NCI-H1436 treated with DMSO at 0.1 percent for 48 hours (cell line): ENCODE data around the gene SPTLC1.

Experiments
- DNase-seq: peaks from one replicate; lab custom pipeline; 2025; lab: John Stamatoyannopoulos, UW

The SPTLC1 gene

DNA sequence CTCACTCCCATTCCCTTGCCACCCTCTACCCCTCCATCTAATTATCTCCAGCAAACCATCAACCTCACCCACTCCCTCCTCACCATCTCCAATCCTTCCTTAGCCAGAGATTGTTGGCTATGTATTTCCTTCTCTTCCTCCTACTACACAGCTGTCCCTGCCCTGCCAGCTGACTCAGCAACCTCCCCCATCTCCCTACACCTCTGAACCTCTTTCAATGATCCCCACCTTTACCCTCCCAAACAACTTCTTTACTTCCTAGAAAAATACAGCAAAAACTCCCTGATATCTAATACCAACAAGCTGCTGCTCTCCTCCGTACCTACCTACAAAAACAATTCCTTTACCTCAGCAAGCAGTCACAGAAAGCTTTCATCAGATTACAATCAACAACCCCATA is 37.3 kb downstream of the SPTLC1 start:
- no peak for DNase-seq

DNA sequence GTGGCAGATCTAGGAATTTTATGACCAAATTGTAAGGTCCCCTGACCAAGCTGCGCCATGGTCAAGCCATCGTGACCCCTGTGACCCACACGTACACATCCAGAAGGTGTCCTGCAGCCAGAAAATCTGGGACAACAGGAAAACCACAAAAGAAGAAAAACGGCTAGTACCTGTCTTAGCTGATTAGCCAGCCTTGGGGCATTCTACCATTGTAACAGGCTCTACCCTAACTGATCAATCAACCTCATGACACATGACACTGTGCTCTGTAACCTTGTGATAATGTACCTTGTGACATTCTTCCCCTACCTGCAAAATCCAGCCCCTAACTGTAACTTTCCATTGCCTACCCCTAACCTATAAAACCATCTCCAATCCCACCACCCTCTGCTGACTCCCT is 43.6 kb downstream of the SPTLC1 start:
- DNase-seq, result no peak

DNA sequence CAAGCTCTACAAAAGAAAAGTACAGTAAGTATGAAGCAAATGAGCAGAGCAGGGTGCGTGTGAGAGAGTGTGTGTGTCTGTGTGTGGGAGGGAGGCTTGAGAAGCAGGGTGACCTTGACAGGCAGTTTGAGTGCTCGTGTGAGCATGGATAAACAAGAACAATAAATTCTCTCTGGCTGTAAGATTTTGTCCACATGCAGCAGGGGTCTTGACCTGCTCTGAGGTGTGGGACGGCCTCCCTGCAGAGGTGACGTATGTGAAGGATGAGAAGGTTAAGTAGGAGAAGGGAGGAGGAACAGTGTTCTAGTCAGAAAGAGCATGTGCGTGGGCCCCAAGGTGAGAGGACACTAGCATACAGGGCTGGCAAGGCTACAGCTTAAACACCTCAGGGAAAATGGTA is 49.0 kb downstream of the SPTLC1 start:
- no peak for DNase-seq

DNA sequence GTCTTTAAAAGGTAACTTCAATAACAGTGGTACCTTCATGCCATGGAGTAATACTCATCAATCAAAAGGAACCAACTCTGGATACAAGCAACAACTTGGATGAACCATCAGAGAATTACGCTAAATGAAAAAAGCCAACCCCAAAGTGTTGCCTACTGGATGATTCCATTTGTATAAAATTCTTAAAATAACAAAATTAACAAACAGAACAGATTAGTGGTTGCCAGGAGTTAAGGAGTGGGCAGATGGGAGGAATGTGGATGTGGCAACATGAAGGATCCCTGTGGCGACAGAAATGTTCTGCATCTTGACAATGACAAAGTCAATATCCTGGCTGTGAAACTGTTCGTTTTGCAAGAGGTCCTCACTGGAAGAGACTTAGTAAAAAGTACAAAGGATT is 50.5 kb downstream of the SPTLC1 start:
- DNase-seq, result no peak

DNA sequence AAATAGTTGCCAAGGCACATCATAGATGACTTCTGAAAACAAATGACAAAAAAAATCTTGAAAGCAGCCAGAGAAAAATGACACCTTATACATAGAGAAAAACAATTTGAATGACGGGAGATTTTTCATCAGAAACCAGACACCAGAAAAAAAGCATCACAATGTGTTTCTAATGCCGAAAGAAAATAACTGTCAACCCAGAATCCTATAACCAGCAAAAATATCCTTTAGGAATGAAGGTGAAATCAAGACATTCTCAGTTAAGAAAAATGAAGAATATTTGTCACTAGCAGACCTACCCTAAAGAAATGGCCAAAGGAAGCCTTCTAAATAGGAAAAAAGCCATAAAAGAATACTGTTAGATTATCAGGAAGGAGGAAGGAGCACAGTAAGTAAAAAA is 54.0 kb downstream of the SPTLC1 start:
- DNase-seq, result no peak

DNA sequence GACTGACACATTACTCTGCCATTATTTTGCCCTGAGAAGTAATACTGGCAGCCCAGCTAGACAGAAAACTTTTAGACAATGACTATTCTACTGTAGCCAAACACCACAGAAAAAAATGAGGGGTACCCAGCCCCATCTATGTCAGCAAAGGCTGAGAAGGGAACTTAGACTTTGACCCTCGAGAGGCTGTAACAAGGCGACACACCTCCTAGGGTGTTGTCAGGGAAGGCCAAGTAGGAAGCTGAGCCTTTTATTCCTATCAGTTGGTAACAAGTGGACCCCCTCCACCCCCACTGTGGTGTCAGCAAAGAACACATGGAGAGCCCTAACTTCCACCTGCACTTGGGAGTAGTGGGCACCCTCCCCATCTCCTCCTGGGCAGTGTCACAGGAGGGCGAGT is 55.6 kb downstream of the SPTLC1 start:
- no peak for DNase-seq

DNA sequence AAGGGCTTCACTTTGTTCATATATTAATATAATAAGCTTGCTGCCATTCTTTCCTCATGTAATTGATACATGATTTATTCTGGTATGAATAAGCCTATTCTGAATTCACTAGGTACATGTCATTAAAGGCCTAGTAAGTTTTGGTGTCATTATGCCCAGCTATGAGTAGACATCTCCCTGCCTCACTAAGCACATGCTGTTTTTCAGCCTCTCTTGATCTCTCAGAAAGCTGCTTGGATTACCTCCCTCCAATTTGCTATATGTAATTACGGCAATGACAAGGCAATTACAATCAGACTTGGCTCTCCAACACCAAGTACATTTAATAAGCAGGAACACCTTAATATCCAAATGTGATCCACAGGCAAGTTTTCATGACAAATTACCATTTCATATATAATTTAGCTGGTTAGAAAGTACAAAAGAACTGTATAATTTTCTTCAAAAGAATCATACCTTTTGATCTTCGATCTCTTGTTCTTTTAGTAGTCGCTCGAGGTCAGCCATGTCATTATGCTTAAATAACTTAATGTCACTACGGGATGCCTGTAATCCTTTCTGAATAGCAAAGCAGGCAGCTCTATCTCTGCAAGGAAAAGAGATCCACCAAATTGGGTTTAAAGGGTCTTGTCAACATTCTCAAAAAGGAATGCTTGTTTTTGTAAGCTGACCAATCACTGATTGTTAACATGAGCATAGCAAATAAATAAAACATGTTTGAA is 56.3 kb downstream of the SPTLC1 start:
- DNase-seq, result peak; percentile 45

DNA sequence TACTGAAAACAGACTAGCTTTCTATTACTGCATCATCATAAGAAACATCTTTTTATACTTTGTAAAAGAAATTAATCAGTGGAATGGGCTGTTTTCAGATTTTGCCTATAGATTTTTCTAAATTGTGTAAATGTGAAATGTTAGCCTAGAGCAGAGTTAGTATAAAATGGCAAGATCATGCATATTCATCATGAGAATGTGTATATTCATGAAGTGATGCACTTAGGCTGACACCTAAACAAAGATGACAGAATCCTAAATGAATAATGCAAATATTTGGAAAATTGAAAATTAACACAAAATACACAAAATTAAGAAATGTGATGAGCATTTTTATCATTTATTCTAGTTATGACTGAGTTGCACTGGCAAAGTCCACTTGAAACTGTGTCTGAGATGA is 57.2 kb downstream of the SPTLC1 start:
- DNase-seq, result no peak

DNA sequence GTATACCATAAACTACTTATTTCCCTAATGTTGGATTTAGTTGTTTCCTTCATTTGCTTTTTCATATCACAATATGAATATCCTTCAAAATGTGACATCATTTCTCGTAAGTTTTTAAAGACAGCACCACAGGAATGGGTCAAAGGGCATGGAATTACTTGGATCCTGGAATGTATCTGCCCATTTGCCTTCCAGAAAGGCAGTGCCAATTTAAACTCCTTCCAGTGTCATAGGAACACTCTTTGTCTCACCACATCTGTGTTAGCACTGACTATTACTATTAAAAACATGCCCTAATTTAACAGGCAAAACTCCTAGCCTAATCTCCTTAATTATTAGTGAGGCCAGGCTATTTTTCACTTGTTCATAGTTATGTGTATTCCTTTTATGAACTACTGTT is 58.0 kb downstream of the SPTLC1 start:
- no peak for DNase-seq

DNA sequence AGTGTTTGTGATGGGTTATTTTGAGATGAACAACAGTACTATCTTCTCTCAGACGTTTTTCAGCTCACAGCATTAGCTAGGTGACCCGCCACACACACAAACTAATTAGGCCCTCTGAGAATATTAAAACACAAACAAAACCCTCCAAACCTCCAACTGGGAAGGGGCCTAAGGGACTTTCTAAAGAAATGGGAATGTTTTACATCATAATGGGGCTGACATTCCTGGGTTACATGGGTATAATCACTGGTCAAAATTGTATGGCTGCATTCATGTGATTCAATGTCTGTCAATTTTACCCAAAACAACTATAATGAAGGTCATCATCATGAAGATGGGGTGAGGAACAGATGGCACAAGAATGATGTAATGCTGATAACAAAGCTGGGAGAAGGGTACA is 59.6 kb downstream of the SPTLC1 start:
- DNase-seq, result no peak

DNA sequence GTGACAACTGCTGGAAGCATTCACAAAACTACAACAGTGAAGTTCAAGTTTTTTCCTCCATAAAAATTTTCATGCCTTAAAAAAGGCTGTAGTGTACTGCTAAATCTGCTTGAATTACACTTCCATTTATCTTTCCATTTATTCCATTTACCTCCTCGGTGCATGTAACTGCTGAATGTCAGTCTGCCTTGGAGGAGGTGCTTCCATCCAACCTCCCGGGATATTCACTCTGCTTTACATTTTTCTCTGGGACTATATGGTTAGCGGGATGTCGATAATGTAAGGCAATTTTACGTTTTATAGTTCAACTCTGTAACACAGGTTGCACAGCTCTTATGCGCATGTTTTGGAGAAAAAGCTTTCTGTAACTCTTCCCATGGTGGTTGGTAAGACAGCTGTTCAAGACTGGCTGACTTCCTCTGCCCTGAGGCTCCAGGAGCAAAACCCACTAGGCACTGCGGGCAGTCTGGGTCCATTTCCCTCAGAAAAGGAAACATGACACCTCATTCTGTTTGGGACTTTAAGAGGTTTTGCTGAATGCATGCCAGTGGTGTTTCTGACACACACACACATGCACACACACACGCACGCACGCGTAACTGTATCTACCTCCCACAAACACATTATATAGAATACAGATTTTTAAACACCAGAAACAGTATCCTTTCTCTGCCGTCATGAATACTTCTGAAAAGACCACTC is 66.1 kb downstream of the SPTLC1 start:
- DNase-seq, result no peak

DNA sequence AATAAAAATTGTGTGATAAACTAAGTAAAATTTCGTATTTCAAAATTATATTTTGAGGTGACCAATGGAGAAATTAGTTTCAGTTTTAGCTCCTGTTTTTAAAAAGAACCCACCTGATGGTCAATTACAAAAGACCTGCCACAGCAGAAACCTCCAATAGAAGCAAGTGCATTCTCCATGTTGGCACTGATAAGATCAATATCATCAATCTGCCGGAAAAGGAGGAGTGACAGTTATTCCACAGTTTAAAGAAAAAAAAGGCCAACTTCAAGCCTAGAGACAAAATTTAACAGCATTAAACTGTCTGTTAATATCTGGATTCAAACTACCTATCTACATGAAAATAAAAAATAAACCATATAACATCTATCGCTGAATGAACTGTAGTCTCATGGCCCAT is 67.7 kb downstream of the SPTLC1 start:
- no peak for DNase-seq

DNA sequence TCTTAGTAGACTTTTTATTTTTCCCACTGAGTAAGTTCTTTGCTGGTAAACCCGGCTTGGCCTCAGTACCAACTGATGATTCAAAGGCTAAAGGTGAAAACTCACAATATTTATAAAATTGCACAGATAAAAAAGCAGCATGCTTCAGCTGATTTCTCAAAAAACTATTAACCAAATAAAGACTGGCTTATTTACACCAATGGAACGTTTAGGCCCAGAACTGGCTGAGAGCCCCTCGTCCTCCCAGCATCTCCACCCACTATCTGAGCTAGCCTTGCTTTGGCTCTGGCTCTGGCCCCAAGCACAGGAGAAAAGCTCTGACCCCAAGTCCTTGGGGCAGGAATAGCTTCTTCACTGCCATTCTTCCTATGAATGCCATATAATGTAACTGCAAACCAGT is 68.5 kb downstream of the SPTLC1 start:
- no peak for DNase-seq

DNA sequence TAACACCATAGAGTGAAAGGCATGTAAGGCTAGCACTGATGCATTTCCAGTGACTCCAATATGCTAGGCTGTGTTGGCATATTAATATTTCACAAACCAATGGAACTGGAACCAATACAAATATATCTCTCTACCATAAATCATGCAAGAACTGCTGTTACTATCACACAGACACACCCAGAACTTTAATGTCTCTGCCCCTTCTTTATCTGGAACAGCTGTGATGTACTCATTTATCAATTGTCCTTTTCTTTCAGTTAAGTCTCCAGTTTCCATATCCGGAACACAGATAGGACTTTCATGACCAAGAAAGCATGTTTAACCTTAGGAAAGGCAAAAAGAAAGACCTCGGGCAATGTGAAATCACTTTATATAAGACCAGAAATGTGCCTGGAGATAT is 70.3 kb downstream of the SPTLC1 start:
- no peak for DNase-seq

DNA sequence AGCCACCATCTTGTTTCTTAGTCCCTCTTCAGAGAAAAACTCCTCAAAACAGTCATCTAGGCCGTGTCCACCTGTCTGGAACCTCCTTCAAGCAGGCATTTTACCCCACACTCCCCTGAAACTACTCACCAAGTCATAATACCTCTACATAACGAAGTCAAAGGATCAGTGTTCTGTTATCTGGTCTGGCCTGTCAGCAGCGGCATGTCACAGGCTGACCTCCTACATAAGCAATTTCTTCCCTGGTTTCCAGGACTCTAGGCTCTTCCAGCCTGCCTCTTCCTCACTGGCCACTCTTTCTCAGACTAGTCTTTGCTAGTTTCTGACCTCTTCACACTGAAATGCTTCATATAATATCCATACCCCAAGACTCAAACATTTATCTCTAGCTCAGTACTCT is 72.2 kb downstream of the SPTLC1 start:
- no peak for DNase-seq

DNA sequence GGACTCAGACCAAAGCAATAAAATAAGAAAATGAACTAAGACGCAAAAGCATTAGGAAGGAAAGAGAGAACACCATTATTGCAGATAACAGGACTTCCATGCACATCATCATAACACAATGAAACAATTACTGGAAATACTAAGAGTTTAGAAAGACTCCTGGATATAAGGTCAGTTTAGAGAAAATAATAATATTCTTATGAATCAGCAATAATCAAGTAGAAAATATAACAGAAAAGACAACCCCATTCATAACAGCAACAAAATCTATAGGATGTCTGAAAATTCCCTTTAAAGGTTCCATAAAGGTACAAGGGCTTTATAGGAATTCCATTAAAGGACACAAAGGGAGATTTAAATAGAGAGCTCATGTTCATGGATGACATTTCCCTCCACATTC is 73.0 kb downstream of the SPTLC1 start:
- no peak for DNase-seq

DNA sequence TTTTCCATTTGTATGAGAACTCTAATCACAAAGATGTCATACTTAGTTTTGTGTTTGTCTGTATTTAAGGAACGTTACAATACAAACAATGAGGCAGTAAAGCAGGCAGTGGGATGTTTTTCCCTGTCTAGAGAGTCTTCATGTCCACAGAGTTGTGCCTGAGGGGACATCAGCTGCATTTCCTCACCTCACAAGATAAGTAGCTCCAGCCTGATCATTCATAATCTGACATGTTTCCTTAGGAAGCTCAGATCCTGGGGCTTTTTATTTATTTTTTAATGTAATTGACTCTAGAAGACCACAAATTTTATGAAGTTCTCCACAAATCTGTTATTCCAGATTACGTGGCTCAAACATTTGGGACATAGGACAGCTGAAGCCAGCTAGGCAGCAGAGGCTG is 78.5 kb downstream of the SPTLC1 start:
- DNase-seq, result no peak

DNA sequence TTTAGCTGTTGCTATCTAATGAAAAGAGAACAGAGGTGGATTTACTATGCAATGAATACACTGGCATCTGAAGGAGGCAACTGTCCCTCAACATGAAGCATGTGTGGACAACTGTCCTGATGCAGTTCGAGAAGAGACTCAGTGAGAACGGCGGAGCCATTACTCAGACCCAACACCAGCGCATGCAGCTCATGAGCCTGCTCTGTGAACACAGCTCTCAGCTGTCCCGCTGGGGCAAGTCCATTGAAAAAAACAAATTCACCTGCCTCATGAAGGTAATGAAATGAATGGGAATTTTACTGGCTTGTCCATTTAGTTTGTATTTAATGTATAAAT is 78.8 kb downstream of the SPTLC1 start:
- DNase-seq, result no peak

DNA sequence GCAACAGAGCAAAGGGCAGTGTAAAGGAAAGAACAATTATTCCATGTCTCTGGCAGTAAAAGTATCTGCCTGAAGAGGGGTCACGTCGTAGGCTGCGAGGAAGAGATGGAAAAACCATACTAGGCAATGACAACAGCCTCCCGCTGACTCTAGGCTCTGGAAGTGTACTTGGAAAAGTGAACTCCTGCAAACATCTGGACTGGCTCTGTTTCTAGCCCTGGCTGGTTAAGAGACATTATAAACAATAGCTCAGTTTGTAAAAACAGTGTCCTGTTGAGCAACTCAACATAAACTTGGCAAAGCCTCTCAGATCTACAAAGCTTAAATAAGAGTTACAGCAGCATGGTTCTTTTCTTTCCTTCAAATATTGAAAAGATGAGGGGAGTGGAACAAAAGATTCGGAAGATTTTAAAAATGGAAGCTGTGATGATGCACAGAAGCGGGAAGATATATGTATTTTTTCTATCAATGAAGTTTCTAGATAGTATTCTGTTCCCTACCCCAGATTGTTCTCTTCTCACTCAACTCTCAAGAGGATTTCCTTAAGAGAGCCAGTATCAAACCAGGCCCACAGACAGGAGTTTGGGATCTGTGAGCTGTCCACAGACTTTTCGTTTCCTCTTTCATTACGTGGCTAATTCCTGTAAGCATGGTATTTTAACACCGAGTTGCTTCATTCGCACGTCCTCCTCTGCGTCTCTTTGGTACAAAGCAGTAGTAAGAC is 79.4 kb downstream of the SPTLC1 start:
- DNase-seq, result no peak

DNA sequence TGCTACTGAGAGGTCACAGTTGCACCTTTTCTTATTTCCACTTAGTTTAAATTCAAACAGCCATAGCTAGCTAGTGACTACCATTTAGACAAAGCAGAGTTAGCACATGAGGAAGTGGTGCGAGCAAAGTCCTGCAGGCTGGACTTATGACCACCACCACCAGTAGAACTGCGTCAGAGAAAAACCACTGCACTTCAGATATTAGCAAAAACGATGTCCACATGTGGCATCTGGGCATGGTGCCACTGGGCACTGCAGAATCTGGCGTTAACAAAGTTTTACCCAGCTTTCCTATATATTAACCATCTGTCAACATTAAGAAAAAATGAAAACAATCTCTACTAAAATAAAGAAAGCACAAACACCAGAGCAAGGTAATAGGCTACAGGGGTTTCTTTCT is 80.1 kb downstream of the SPTLC1 start:
- no peak for DNase-seq

DNA sequence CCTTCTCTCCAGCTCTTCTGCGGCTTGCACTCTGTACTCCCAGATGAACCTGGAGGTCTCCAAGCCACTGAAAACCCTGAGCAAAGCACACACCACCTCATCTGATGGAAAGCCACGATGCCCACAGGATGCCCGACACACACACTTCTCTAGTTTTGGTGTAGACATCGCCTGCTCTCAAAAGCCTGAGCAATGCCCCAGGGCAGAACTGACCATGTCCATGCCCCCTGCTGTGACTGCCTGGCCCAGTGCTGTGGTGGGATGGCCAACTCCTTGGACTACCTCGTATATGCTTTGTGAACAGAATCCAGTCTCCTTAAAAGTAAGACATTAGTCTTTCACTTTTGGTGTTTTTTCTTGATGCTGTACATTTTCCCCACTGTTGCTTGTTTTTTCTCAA is 81.2 kb downstream of the SPTLC1 start:
- DNase-seq, result no peak

DNA sequence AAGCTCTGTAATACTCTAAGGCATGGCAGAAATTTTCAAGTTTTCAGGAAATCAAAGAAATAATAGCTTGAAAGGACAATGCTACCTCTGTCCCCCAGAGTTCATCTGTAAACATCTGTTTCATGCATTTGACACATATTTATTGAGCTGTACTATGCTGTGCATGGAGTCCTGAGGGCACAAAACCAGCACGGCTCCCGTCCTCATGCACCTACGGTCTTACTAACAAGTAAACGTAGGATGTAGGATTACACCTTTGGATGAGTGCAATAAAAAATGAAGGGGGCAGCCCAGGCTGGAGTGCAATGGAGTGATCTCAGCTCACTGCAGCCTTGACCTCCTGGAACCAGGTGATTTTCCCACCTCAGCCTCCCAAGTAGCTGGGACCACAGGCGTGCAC is 81.9 kb downstream of the SPTLC1 start:
- no peak for DNase-seq

DNA sequence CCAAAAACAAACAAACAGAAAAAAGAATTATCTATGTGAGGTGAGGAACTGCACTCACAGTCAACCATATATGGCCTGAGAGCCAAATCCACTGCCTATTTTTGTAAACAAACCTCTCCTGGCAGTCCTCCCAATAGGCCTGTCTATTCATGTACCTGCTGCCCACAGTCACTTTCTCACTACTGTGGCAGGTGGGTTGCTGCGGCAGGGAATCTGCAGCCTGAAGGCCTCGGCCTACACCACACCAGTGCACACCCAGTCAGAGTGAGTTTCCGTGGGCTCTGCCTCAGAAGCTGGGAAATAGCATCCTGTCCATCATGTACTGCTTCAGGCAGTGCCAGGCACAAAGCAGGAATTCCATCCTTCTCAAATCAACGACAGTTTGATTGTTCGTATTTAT is 82.3 kb downstream of the SPTLC1 start:
- DNase-seq, result no peak

DNA sequence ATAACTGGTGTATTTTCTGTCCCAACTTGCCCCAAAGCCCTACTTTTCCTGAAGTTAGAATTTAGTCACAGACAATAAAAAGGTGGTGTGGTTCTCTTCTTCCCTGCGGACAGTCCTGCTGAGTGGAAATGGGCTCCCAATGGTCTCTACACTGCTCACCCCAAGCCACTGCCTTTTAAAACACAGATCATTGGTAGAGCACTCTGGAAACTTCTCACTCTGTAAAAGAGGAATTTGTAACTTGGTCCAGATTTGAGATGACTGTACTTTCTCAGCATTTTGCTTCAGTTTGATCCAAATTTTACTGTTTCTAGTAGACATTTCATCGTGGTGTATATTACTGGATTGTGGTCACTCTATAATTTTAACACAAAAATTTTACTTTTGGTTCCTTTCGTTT is 84.8 kb downstream of the SPTLC1 start:
- DNase-seq, result no peak
